Endothelial cell of umbilical vein (primary cell): ENCODE data around the gene TNFRSF4. TPM values are rescaled to one million over a fixed set of nuclear protein-coding genes. Genes with fewer than 3 reads are reported as not detected.

Experiments
- BruUV-seq: library from RNA; stranded (reverse); fragments of 400-500 nt; replicated peaks from 2 replicates; lab custom pipeline; 2021; lab: Mats Ljungman, UMichigan
- CTCF ChIA-PET: fragments of 300-600, 350-600 bp; sonication (Branson Sonifier 250); formaldehyde crosslinking; loops from one replicate; lab custom pipeline; 2021; ENCODE audit warnings: antibody characterized with exemption, inconsistent platforms; lab: Charles Lee
- POLR2A ChIA-PET: fragments of 300-600, 350-600 bp; sonication (Branson Sonifier 250); formaldehyde crosslinking; loops from one replicate; lab custom pipeline; 2021; ENCODE audit warnings: antibody characterized with exemption, inconsistent platforms; lab: Charles Lee
- DNase-seq: peaks from one replicate; pipeline ENCODE4 v3.0.0-alpha.2; 2011; ENCODE audit warnings: low read depth, low spot score
- FAIRE-seq: peaks from 2 replicates; lab custom pipeline; 2011; peaks lifted over from hg19 to GRCh38; lab: Jason Lieb, UNC
- H2AFZ ChIP-seq: 2 replicates; pipeline ENCODE4 v1.6.0; 2012; ENCODE audit warnings: low read depth, low read length, control low read depth, inconsistent platforms
- H3K27ac ChIP-seq: 2 replicates; pipeline ENCODE4 v1.5.1; 2011; ENCODE audit warnings: low read depth, mild to moderate bottlenecking, control low read depth, low read length, moderate library complexity; ENCODE audit not compliant: insufficient read depth
- H3K27me3 ChIP-seq, 2 experiments: 2 replicates each; pipeline versions ENCODE4 v1.6.0 to v1.6.1; 2011; ENCODE audit warnings: low read length in 2 of 2, mixed read lengths in 1 of 2; ENCODE audit not compliant: control insufficient read depth in 2 of 2, insufficient read depth in 2 of 2
- H3K36me3 ChIP-seq, 2 experiments: 2 replicates in 1 of 2; 3 replicates in 1 of 2; pipeline ENCODE4 v1.5.1; 2011; ENCODE audit warnings: low read length in 2 of 2, mild to moderate bottlenecking in 1 of 2, moderate library complexity in 1 of 2; ENCODE audit not compliant: control insufficient read depth in 2 of 2, insufficient read depth in 2 of 2; ENCODE audit errors: extremely low read depth in 1 of 2
- H3K4me1 ChIP-seq: 3 replicates; pipeline ENCODE4 v1.5.1; 2011; ENCODE audit warnings: mild to moderate bottlenecking, low read length; ENCODE audit not compliant: control insufficient read depth, insufficient read depth; ENCODE audit errors: extremely low read depth
- H3K4me2 ChIP-seq: 2 replicates; pipeline ENCODE4 v1.6.1; 2011; ENCODE audit warnings: low read length, control low read depth, mixed read lengths; ENCODE audit not compliant: insufficient read depth
- H3K4me3 ChIP-seq, 3 experiments: fragments of 200-600 bp in 1 of 3; sonication (generic), shearing (Covaris generic) in 1 of 3; replicated peaks in 1 of 3; 2 replicates each; pipeline ENCODE4 v1.5.1; 2011 to 2016; ENCODE audit warnings: control low read depth in 3 of 3, low read length in 3 of 3, mild to moderate bottlenecking in 2 of 3, inconsistent platforms in 1 of 3, low read depth in 1 of 3, moderate library complexity in 1 of 3; ENCODE audit not compliant: insufficient read depth in 1 of 3
- H3K79me2 ChIP-seq: 2 replicates; pipeline ENCODE4 v1.6.0; 2012; ENCODE audit warnings: low read length, inconsistent platforms; ENCODE audit not compliant: control insufficient read depth, insufficient read depth
- H3K9ac ChIP-seq: replicated peaks from 2 replicates; pipeline ENCODE3; 2011; ENCODE audit warnings: low read length, control low read depth; ENCODE audit not compliant: insufficient read depth; ENCODE audit errors: extremely low read depth
- H3K9me1 ChIP-seq: replicated peaks from 3 replicates; pipeline ENCODE4 v1.6.0; 2011; ENCODE audit warnings: mild to moderate bottlenecking, low read length; ENCODE audit not compliant: control insufficient read depth, insufficient read depth; ENCODE audit errors: extremely low read depth
- H3K9me3 ChIP-seq: replicated peaks from 2 replicates; pipeline ENCODE4 v1.5.1; 2012; ENCODE audit warnings: low read length, inconsistent platforms; ENCODE audit not compliant: control insufficient read depth, insufficient read depth
- H4K20me1 ChIP-seq: replicated peaks from 2 replicates; pipeline ENCODE3; 2011; ENCODE audit warnings: mild to moderate bottlenecking, low read length; ENCODE audit not compliant: control insufficient read depth, insufficient read depth; ENCODE audit errors: extremely low read depth
- CTCF ChIP-seq, 2 donors: IDR thresholded peaks; 1 replicate in 1 of 2; 2 replicates in 1 of 2; pipeline ENCODE4 v1.5.1; 2011; ENCODE audit warnings: low read length in 2 of 2, mild to moderate bottlenecking in 2 of 2, moderate library complexity in 2 of 2, control low read depth in 1 of 2, inconsistent platforms in 1 of 2, low read depth in 1 of 2; ENCODE audit not compliant: insufficient read depth in 1 of 2; ENCODE audit errors: extremely low read depth in 1 of 2
- EZH2 ChIP-seq: IDR thresholded peaks from 2 replicates; pipeline ENCODE4 v1.6.1; 2012; ENCODE audit warnings: borderline replicate concordance, low read depth, mild to moderate bottlenecking, moderate library complexity, low read length, inconsistent platforms; ENCODE audit not compliant: severe bottlenecking
- FOS ChIP-seq: IDR thresholded peaks from 2 replicates; pipeline ENCODE4 v1.6.1; 2011; ENCODE audit warnings: mild to moderate bottlenecking, low read length, moderate library complexity, borderline replicate concordance; ENCODE audit not compliant: insufficient read depth
- GATA2 ChIP-seq: IDR thresholded peaks from 2 replicates; pipeline ENCODE4 v1.7.0; 2011; ENCODE audit warnings: low read depth, mild to moderate bottlenecking, moderate library complexity, mixed read lengths, low read length; ENCODE audit not compliant: insufficient read length, insufficient read depth
- JUN ChIP-seq: IDR thresholded peaks from 2 replicates; pipeline ENCODE4 v1.6.1; 2011; ENCODE audit warnings: borderline replicate concordance, low read depth; ENCODE audit not compliant: insufficient read length, insufficient read depth
- MAX ChIP-seq: IDR thresholded peaks from 2 replicates; pipeline ENCODE4 v1.6.1; 2011; ENCODE audit not compliant: insufficient read depth, insufficient read length
- MYC ChIP-seq: IDR thresholded peaks from one replicate; pipeline ENCODE4 v1.6.1; 2011; ENCODE audit warnings: mild to moderate bottlenecking, low read depth, low read length
- POLR2A ChIP-seq: IDR thresholded peaks from 2 replicates; pipeline ENCODE4 v1.6.1; 2012; ENCODE audit warnings: low read depth, mild to moderate bottlenecking, control low read depth, low read length
- POLR2AphosphoS5 ChIP-seq: IDR thresholded peaks from 2 replicates; pipeline ENCODE4 v1.6.1; 2012; ENCODE audit warnings: low read depth, mild to moderate bottlenecking, control low read depth, low read length, moderate library complexity; ENCODE audit not compliant: insufficient read depth
- dilution Hi-C: fragments of 300-500 bp; cut with MboI; formaldehyde crosslinking; loops from one replicate; pipeline ENCODE4 v1.15.0; 2019; ENCODE audit warnings: low sequenced_read_pairs; ENCODE audit not compliant: extremely low pct_ligation_motif_present
- intact Hi-C: fragments of 100-400 bp; cut with micrococcal nuclease; formaldehyde crosslinking; loops from one replicate; pipeline ENCODE4 v1.10.0; 2022
- polyA plus RNA-seq, 4 experiments: library from polyadenylated mRNA; depleted of rRNA in 3 of 4; stranded (reverse) in 3 of 4; unstranded in 1 of 4; fragments of >200 nt; gene quantifications; 2 replicates each; pipeline versions ENCODE4 v1.2.1 to v1.2.3, GENCODE V29; 2011 to 2012; ENCODE audit warnings: missing spikeins in 1 of 4
- total RNA-seq: library from RNA; stranded (reverse); gene quantifications from 2 replicates; pipeline ENCODE4 v1.2.3, GENCODE V29; 2021

TNFRSF4 gene
- total and polyA plus RNA-seq, 2 donors (not counting 3 experiments of a cell fraction or from before 2014, with no cell fraction given) = 0.55 to 1.5 TPM

GRCh38 chr1:1225238-1225845, 11.4 kb upstream of the TNFRSF4 start:
- no peak overlapping the region for H3K4me3 ChIP-seq
- no peaks in the 10 kb centered on the region for H3K9me1 ChIP-seq
- POLR2A ChIA-PET = no interaction called here
- peaks cover 6 to 48% of the 10 kb centered on the region in 2 experiments for H3K36me3 ChIP-seq
- no TSS peak for BruUV-seq
- H3K9ac ChIP-seq = no peak overlapping the region
- intact Hi-C loops (no loop called here), dilution Hi-C loops (no loop called here)
- no peak for TF ChIP-seq POLR2A
- no peak for TF ChIP-seq MYC
- TF ChIP-seq MAX = no peak
- no peak for TF ChIP-seq GATA2
- TF ChIP-seq EZH2 = no peak
- TF ChIP-seq POLR2AphosphoS5 = no peak
- TF ChIP-seq JUN = no peak
- TF ChIP-seq FOS = no peak
- TF ChIP-seq CTCF (IDR thresholded peaks at IDR 0.05; ENCODE audit: extremely low read depth in 1 of 2, insufficient read depth in 1 of 2, low read depth in 1 of 2, low read length in 2 of 2) = no peak
- H4K20me1 ChIP-seq = no peaks in the 10 kb centered on the region
- CTCF ChIA-PET = no interaction called here
- no peak overlapping the region for H3K27ac ChIP-seq
- peaks cover 48% of the 10 kb centered on the region for H3K79me2 ChIP-seq
- DNase-seq = no peak
- H3K27me3 ChIP-seq = no peaks in the 10 kb centered on the region
- FAIRE-seq = no peak
- H2AFZ ChIP-seq = no peak overlapping the region
- H3K9me3 ChIP-seq = no peaks in the 10 kb centered on the region
- H3K4me1 ChIP-seq = no peaks in the 10 kb centered on the region
- H3K4me2 ChIP-seq = no peak overlapping the region
